Thoracic aorta (tissue), 2 donors: ENCODE measurements around the gene C5AR1. TPM values are rescaled to one million over a fixed set of nuclear protein-coding genes. Genes with fewer than 3 reads are reported as not detected.
"Not testable (repeated sequence)": the region's sequence is repeated elsewhere in the genome, so short reads cannot be mapped to it uniquely, and the experiment has no call there.

Source experiments
- ATAC-seq: fragments of 150-250 bp; one replicate; pipeline ENCODE4 v1.8.0; 2017; ENCODE audit warnings: low read depth; ENCODE audit not compliant: insufficient number of reproducible peaks, low FRiP score
- DNase-seq: peaks from one replicate; pipeline ENCODE4 v3.0.0-alpha.2; 2020; ENCODE audit warnings: low spot score
- H3K27ac ChIP-seq, 2 donors: fragments of 200-600 bp; sonication (generic); 1 replicate in 1 of 2; 2 replicates in 1 of 2; pipeline ENCODE4 v1.5.1; 2016; ENCODE audit warnings: mild to moderate bottlenecking in 2 of 2, moderate library complexity in 2 of 2
- H3K27me3 ChIP-seq: fragments of 200-600 bp; sonication (generic); replicated peaks from 2 replicates; pipeline ENCODE4 v1.6.0; 2016; ENCODE audit warnings: mild to moderate bottlenecking; ENCODE audit not compliant: insufficient read depth
- H3K36me3 ChIP-seq: fragments of 200-600 bp; sonication (generic); one replicate; pipeline ENCODE4 v1.5.1; 2016
- H3K4me1 ChIP-seq, 2 donors: fragments of 200-600 bp; sonication (generic); 1 replicate in 1 of 2; 2 replicates in 1 of 2; pipeline versions ENCODE4 v1.5.1 to v1.6.0; 2016; ENCODE audit warnings: low read depth in 2 of 2, mild to moderate bottlenecking in 1 of 2; ENCODE audit not compliant: control insufficient read depth in 1 of 2
- H3K4me3 ChIP-seq: fragments of 200-600 bp; sonication (generic); 2 replicates; pipeline ENCODE4 v1.5.1; 2016; ENCODE audit warnings: mild to moderate bottlenecking
- H3K9me3 ChIP-seq: fragments of 200-600 bp; sonication (generic); 2 replicates; pipeline ENCODE4 v1.5.1; 2016
- CTCF ChIP-seq: fragments of 200-600 bp; sonication (generic); IDR thresholded peaks from one replicate; pipeline ENCODE4 v1.5.1; 2019; ENCODE audit warnings: antibody characterized with exemption
- total RNA-seq, 2 donors: library from RNA; depleted of rRNA; stranded (reverse); fragments of >200 nt; gene quantifications; one replicate each; pipeline versions ENCODE4 v1.1.0 to v1.2.3, GENCODE V29; 2016

Gene C5AR1
- total RNA-seq, 2 donors from 2014 or later: 37.6 to 51.9 TPM

- DNase-seq: no peak
- H3K4me3 ChIP-seq: no peak overlapping the region
- peaks cover 80% of the 10 kb centered on the region for H3K36me3 ChIP-seq
- no peaks in the 10 kb centered on the region for H3K27me3 ChIP-seq
- H3K27ac ChIP-seq: no peak overlapping the region
- no peak for ATAC-seq
- H3K9me3 ChIP-seq: no peaks in the 10 kb centered on the region
- TF ChIP-seq CTCF: no peak
- no peaks in the 10 kb centered on the region for H3K4me1 ChIP-seq
These were observed 49.3 kb downstream of the C5AR1 start for GRCh38 chr19:47358936-47359335.

GRCh38 chr19:47362321-47362720, 52.7 kb downstream of the C5AR1 start:
- Histone ChIP-seq H3K4me3 (no peak overlapping the region), H3K9me3 (no peaks in the 10 kb centered on the region), H3K27ac (no peak overlapping the region), H3K36me3 (peaks cover 67% of the 10 kb centered on the region), H3K4me1 (no peaks in the 10 kb centered on the region), H3K27me3 (no peaks in the 10 kb centered on the region)
- ATAC-seq (no peak), DNase-seq (no peak)
- TF ChIP-seq CTCF: no peak

GRCh38 chr19:47363758-47364531, 54.3 kb downstream of the C5AR1 start:
- TF ChIP-seq CTCF: no peak
- Histone ChIP-seq H3K27ac (no peak overlapping the region), H3K27me3 (no peaks in the 10 kb centered on the region), H3K4me1 (no peaks in the 10 kb centered on the region), H3K4me3 (no peak overlapping the region), H3K9me3 (no peaks in the 10 kb centered on the region), H3K36me3 (peaks cover 52% of the 10 kb centered on the region)
- DNase-seq: no peak
- no peak for ATAC-seq

- not testable (repeated sequence) for H3K4me3 ChIP-seq, DNase-seq, H3K27ac ChIP-seq, H3K4me1 ChIP-seq, H3K27me3 ChIP-seq, ATAC-seq, H3K9me3 ChIP-seq
- H3K36me3 ChIP-seq: peaks cover 42% of the 10 kb centered on the region
These were observed 55.8 kb downstream of the C5AR1 start for GRCh38 chr19:47365455-47365854.

GRCh38 chr19:47370045-47370611, 60.5 kb downstream of the C5AR1 start:
- Histone ChIP-seq H3K9me3 (no peaks in the 10 kb centered on the region), H3K4me1 (no peaks in the 10 kb centered on the region), H3K36me3 (peaks cover 41% of the 10 kb centered on the region), H3K4me3 (no peak overlapping the region), H3K27me3 (no peaks in the 10 kb centered on the region), H3K27ac (no peak overlapping the region)
- no peak for TF ChIP-seq CTCF
- DNase-seq (no peak), ATAC-seq (no peak)
